ENCODE results near the gene TNFRSF21. TPM values are rescaled to one million over a fixed set of nuclear protein-coding genes. Genes with fewer than 3 reads are reported as not detected.

TNFRSF21 gene
- total and polyA plus RNA-seq, 8 donors: 14.8 to 55.8 (median 18.1) TPM

DNA sequence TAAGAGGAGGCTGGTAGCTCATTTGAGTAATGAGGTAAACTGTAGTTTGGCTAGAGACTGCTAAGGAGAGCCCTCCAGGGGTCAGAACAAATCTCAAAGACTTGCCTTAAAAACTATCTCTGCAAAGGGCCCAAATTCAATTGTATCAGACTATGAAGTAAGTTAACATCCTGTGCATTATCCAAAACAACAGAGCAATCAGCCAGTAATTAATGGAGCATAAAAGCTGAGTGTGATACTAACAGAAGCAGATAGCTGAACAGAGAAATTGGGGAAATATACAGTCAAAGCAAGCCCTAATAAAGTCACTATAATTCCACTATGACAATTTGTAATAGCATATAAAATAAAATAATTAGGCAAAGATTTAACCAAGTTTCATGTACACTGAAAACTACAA is 45.8 kb upstream of the TNFRSF21 start:
- no peak for ATAC-seq
- no peak for TF ChIP-seq CTCF (IDR thresholded peaks at IDR 0.05)
- intact Hi-C loops (cut with DNase I): no loop called here
- Histone ChIP-seq H3K27me3 (no peaks in the 10 kb centered on the region), H3K27ac (no peak overlapping the region), H3K9me3 (no peaks in the 10 kb centered on the region), H3K4me3 (no peak overlapping the region), H3K36me3 (no peaks in the 10 kb centered on the region), H3K4me1 (peaks cover 0 to 6% of the 10 kb centered on the region in 2 donors)
- no peak for DNase-seq

DNA sequence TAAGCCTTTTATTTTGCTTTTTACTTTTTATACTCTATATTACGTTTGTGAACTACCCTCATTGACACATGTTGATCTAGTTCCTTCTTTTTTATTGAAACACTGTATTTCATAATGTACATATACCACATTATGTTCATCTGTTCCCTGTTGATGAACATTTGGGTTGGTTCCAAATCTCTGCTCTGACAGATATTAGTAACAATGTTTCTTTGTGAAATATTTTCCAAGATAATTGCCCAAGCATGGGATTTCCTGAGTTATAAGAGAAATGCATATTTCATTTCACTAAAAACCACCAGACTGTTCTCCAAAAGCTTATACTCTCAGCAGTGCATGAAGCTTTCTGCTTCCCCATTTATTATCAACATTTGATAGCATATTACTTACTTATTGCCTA is 44.2 kb upstream of the TNFRSF21 start:
- no peak for DNase-seq
- H3K36me3 ChIP-seq: no peaks in the 10 kb centered on the region
- intact Hi-C loops (cut with DNase I): no loop called here
- no peak for TF ChIP-seq CTCF (IDR thresholded peaks at IDR 0.05)
- no peaks in the 10 kb centered on the region for H3K9me3 ChIP-seq
- H3K27me3 ChIP-seq: no peaks in the 10 kb centered on the region
- H3K4me1 ChIP-seq: peaks cover 0 to 6% of the 10 kb centered on the region in 2 donors
- H3K27ac ChIP-seq: no peak overlapping the region
- no peak for ATAC-seq
- H3K4me3 ChIP-seq: no peak overlapping the region

DNA sequence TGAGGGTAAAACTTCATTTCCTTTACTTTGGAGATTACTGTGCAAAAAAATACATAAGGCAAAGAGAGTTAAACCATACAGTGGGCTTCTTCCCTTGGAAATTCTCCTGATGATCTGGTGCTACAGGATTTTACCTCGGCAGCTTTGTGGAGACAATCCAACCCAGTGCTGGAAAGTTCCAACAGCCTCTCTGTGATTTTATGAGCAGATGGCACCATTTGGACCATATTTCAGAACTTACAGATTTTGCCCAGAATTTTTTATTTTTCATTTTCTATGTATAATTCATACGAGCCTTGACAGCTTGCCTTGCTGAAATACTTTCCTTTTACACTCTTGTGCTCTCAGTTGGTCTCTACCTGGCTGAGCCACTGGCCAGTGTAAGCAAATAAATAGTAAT is 43.3 kb upstream of the TNFRSF21 start:
- no peak for TF ChIP-seq CTCF (IDR thresholded peaks at IDR 0.05)
- intact Hi-C loops (cut with DNase I): no loop called here
- Histone ChIP-seq H3K27me3 (no peaks in the 10 kb centered on the region), H3K4me1 (peaks cover 0 to 6% of the 10 kb centered on the region in 2 donors), H3K4me3 (no peak overlapping the region), H3K27ac (no peak overlapping the region), H3K9me3 (no peaks in the 10 kb centered on the region), H3K36me3 (no peaks in the 10 kb centered on the region)
- DNase-seq (no peak), ATAC-seq (no peak)

- peaks cover 0 to 6% of the 10 kb centered on the region in 2 donors for H3K4me1 ChIP-seq
- no peaks in the 10 kb centered on the region for H3K27me3 ChIP-seq
- no peaks in the 10 kb centered on the region for H3K9me3 ChIP-seq
- DNase-seq: no peak
- intact Hi-C loops (cut with DNase I): no loop called here
- no peak overlapping the region for H3K4me3 ChIP-seq
- no peak overlapping the region for H3K27ac ChIP-seq
- ATAC-seq: no peak
- no peaks in the 10 kb centered on the region for H3K36me3 ChIP-seq
- TF ChIP-seq CTCF (IDR thresholded peaks at IDR 0.05): no peak
Measured at GRCh38 chr6:47352194-47352920, 42.7 kb upstream of the TNFRSF21 start.

GRCh38 chr6:47351621-47352020 is 41.9 kb upstream of the TNFRSF21 start:
- no peaks in the 10 kb centered on the region for H3K9me3 ChIP-seq
- no peak for TF ChIP-seq CTCF (IDR thresholded peaks at IDR 0.05)
- intact Hi-C loops (cut with DNase I): no loop called here
- ATAC-seq (no peak), DNase-seq (no peak)
- H3K4me3 ChIP-seq: no peak overlapping the region
- H3K36me3 ChIP-seq: no peaks in the 10 kb centered on the region
- H3K4me1 ChIP-seq: peaks cover 0 to 6% of the 10 kb centered on the region in 2 donors
- H3K27ac ChIP-seq: no peak overlapping the region
- no peaks in the 10 kb centered on the region for H3K27me3 ChIP-seq

Data from left lung (tissue), 10 donors.